Heart left ventricle (tissue), 16 donors: ENCODE measurements around the gene MYO15A. TPM values are rescaled to one million over a fixed set of nuclear protein-coding genes. Genes with fewer than 3 reads are reported as not detected.

Experiments
- ATAC-seq, 4 donors: fragments of 200-7000 bp; cut with Tn5 transposase; one replicate each; pipeline ENCODE4 v1.9.1; 2020 to 2022; ENCODE audit warnings: moderate library complexity in 4 of 4, mild to moderate bottlenecking in 3 of 4, moderate number of reproducible peaks in 1 of 4
- DNase-seq, 5 donors: peaks; one replicate each; pipeline ENCODE4 v3.0.0-alpha.2; 2020
- H3K27ac ChIP-seq, 12 donors: fragments of 200-600 bp; sonication (generic) in 4 of 12; one replicate each; pipeline versions ENCODE4 v1.5.0 to v1.8.0; 2016 to 2022; ENCODE audit warnings: mild to moderate bottlenecking in 2 of 12
- H3K27me3 ChIP-seq, 9 donors: fragments of 200-600 bp; sonication (generic) in 2 of 9; one replicate each; pipeline versions ENCODE4 v1.5.1 to v1.8.0; 2016 to 2022; ENCODE audit warnings: mild to moderate bottlenecking in 3 of 9
- H3K36me3 ChIP-seq, 9 donors: fragments of 200-600 bp; sonication (generic) in 2 of 9; one replicate each; pipeline versions ENCODE4 v1.5.0 to v1.8.0; 2018 to 2022; ENCODE audit warnings: mild to moderate bottlenecking in 2 of 9
- H3K4me1 ChIP-seq, 12 donors: fragments of 200-600 bp; sonication (generic) in 4 of 12; one replicate each; pipeline versions ENCODE4 v1.5.0 to v1.8.0; 2016 to 2022; ENCODE audit warnings: mild to moderate bottlenecking in 3 of 12
- H3K4me3 ChIP-seq, 12 donors: fragments of 200-600 bp; sonication (generic) in 4 of 12; one replicate each; pipeline versions ENCODE4 v1.5.0 to v1.8.0; 2017 to 2022; ENCODE audit warnings: mild to moderate bottlenecking in 9 of 12, moderate library complexity in 4 of 12
- H3K9me3 ChIP-seq, 12 donors: fragments of 200-600 bp; sonication (generic) in 4 of 12; one replicate each; pipeline versions ENCODE4 v1.5.0 to v1.8.0; 2016 to 2022; ENCODE audit warnings: mild to moderate bottlenecking in 1 of 12
- CTCF ChIP-seq, 12 donors: fragments of 200-600 bp; sonication (generic) in 4 of 12; IDR thresholded peaks; one replicate each; pipeline versions ENCODE4 v1.5.0 to v1.8.0; 2018 to 2022; ENCODE audit warnings: antibody characterized with exemption in 12 of 12, mild to moderate bottlenecking in 5 of 12
- POLR2A ChIP-seq, 2 donors: fragments of 450-650 bp; IDR thresholded peaks; one replicate each; pipeline ENCODE4 v1.6.1; 2017; ENCODE audit warnings: antibody characterized with exemption in 2 of 2, mild to moderate bottlenecking in 2 of 2, moderate library complexity in 2 of 2
- WGBS, 4 donors: extraction: QIAGEN DNeasy Blood & Tissue Kit in 2 of 4; methylation state at CpG; one replicate each; pipeline versions ENCODE4 v1.1.5 to v1.1.7; 2013 to 2018; 5-methylcytosine and 5-hydroxymethylcytosine counted together
- intact Hi-C, 10 donors: fragments of 100-400 bp; cut with DNase I; formaldehyde crosslinking; loops; one replicate each; pipeline versions ENCODE4 v1.11.1 to v1.14.2; 2022
- polyA plus RNA-seq, 2 donors: library from polyadenylated mRNA; stranded (reverse); fragments of 200-250 nt; gene quantifications; one replicate each; pipeline ENCODE4 v1.2.3, GENCODE V29; 2013
- total RNA-seq, 9 donors: library from RNA; depleted of rRNA in 2 of 9; stranded (reverse); fragments of >200 nt in 2 of 9; fragmentation: NEBNext Ultra II Directional in 3 of 9; extraction: Animal tissue kit (Norgen Biotek cat#: 25700) in 3 of 9; gene quantifications; one replicate each; pipeline versions ENCODE4 v1.1.0 to v1.2.4, GENCODE V29; 2016 to 2023
- donor health status: ischemic (EF 13 %, LVEDD 7.1; RV severe dilation, severe dysfunction).
- donor health status: healthy with polysubstance abuse.
- donor health status: DM: no; HTN: yes; CAD: no.
- donor health status: DM: no; HTN: no; CAD: no.
- donor health status: ischemic (EF 25% LVEDD 6.9; RV normal size, moderate dysfunction).
- donor health status: ischemic (EF 25% LVEDD 5.7; RV mildly dilated, moderate dysfunction).
- donor health status: healthy.
- donor health status: DM: yes; HTN: yes; CAD: no.
- donor health status: ischemic (EF 35%, LVEDD 5.7; RV mildly dilated, moderate dysfunction).
- donor health status: nonischemic (EF 11% LVEDD 7.7; RV severe dilation, severe dysfunction).
- donor health status: DM: yes; HTN: yes; CAD: no.
- donor health status: PGD.
- donor health status: ischemic (EF 29% LVEDD 5.4; RV normal size, mild dysfunction).
- donor health status: nonischemic (EF 23%, LVEDD 6.1; RV moderate dilation, normal function).

MYO15A gene
- total and polyA plus RNA-seq, 11 donors, result 0.12 to 0.53 (median 0.35) TPM; not detected in 2

GRCh38 chr17:18191967-18192366, 83.4 kb downstream of the MYO15A start:
- no peak for TF ChIP-seq POLR2A (IDR thresholded peaks at IDR 0.05)
- peak in 7 of 12 donors; percentile 4 to 32 (median 24) for TF ChIP-seq CTCF (IDR thresholded peaks at IDR 0.05)
- Histone ChIP-seq H3K4me1 (peaks cover 16 to 95% (median 70%) of the 10 kb centered on the region in 12 donors), H3K4me3 (no peak overlapping the region), H3K36me3 (peaks cover 0 to 68% (median 43%) of the 10 kb centered on the region in 9 donors), H3K9me3 (no peaks in the 10 kb centered on the region), H3K27ac (peak overlapping the region in 8 of 12 donors; percentile 2 to 75 (median 44)), H3K27me3 (no peaks in the 10 kb centered on the region)
- intact Hi-C loops, result loop anchor here in 3 of 10 donors (5.0 to 10.0 kb wide), 2 partner anchors 47 to 50 kb away; no protein-coding TSS in a partner anchor
- DNase-seq, result no peak
- 59 to 80% (median 69%) methylated on average over 2 of the region's 2 CpGs for whole genome bisulfite sequencing, 4 donors
- peak in 3 of 4 donors; percentile 8 to 23 (median 14) for ATAC-seq

- peaks cover 0 to 73% (median 61%) of the 10 kb centered on the region in 9 donors for H3K36me3 ChIP-seq
- H3K27ac ChIP-seq, result no peak overlapping the region
These were observed 85.8 kb downstream of the MYO15A start for GRCh38 chr17:18194394-18194793.

DNA sequence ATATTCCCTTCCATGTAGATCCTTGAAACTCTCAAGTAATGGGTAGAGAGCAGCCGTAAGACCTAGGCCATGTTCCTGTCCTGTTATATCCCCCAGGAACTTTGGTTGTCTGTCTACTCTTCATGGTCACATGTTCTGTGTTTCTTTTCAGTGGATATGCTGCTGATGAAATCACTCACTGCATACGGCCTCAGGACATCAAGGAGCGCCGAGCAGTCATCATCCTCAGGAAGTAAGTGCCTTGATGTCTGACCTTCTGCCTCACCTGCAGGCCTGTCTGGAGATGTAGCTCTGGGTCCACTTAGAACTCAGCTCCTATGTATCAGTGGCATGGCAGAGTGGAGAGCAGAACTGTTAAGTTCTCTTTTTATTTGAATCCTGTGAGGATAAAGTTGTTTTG, 86.2 kb downstream of the MYO15A start:
- Histone ChIP-seq H3K27me3 (no peaks in the 10 kb centered on the region), H3K9me3 (no peaks in the 10 kb centered on the region), H3K4me1 (peaks cover 22 to 92% (median 66%) of the 10 kb centered on the region in 12 donors), H3K4me3 (no peak overlapping the region), H3K27ac (no peak overlapping the region), H3K36me3 (peaks cover 0 to 73% (median 61%) of the 10 kb centered on the region in 9 donors)
- TF ChIP-seq POLR2A (IDR thresholded peaks at IDR 0.05) (no peak), CTCF (IDR thresholded peaks at IDR 0.05) (no peak)
- WGBS, 4 donors, result 54 to 67% (median 61%) methylated on average over 4 of the region's 4 CpGs
- no peak for DNase-seq
- intact Hi-C loops, result loop anchor here in 3 of 10 donors (5.0 to 10.0 kb wide), 2 partner anchors 50 to 53 kb away; no protein-coding TSS in a partner anchor
- ATAC-seq, result no peak

More at GRCh38 chr17:18194394-18194793, 85.8 kb downstream of the MYO15A start:
- ATAC-seq, result peak in 2 of 4 donors; percentile 18 to 44
- H3K4me1 ChIP-seq, result peaks cover 22 to 92% (median 70%) of the 10 kb centered on the region in 12 donors
- DNase-seq, result no peak
- intact Hi-C loops, result loop anchor here in 3 of 10 donors (5.0 to 10.0 kb wide), 2 partner anchors 50 to 52 kb away; no protein-coding TSS in a partner anchor
- no peak overlapping the region for H3K4me3 ChIP-seq
- no peak for TF ChIP-seq POLR2A (IDR thresholded peaks at IDR 0.05)
- no peak for TF ChIP-seq CTCF (IDR thresholded peaks at IDR 0.05)
- no peaks in the 10 kb centered on the region for H3K27me3 ChIP-seq
- 87 to 97% (median 94%) methylated on average over 4 of the region's 4 CpGs for WGBS, 4 donors
- no peaks in the 10 kb centered on the region for H3K9me3 ChIP-seq

DNA sequence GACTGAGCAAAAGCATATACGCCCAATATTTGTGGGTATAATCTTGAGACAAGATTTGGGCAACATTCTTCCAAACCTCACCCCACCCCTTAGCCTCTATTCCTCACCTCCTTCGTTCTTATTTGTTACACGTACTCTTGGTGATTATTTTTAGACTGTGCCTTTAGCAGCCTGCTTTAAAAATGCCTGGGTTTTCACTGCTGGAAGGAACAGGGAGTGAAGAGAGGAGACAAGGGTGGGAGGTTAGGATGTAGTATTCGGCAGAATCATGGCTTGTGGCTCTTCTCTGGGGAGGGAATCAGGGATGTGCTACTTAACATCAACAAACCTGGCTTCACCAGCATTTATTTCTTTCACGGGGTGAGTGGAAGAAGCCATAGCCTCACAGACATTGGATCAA, 86.7 kb downstream of the MYO15A start:
- Histone ChIP-seq H3K4me1 (peaks cover 20 to 92% (median 64%) of the 10 kb centered on the region in 12 donors), H3K4me3 (no peak overlapping the region), H3K9me3 (no peaks in the 10 kb centered on the region), H3K27me3 (no peaks in the 10 kb centered on the region), H3K27ac (no peak overlapping the region), H3K36me3 (peaks cover 0 to 72% (median 63%) of the 10 kb centered on the region in 9 donors)
- DNase-seq (no peak), ATAC-seq (no peak)
- intact Hi-C loops, result loop anchor here in 2 of 10 donors (10.0 kb wide), 1 partner anchor 50 kb away; no protein-coding TSS in a partner anchor
- TF ChIP-seq CTCF (IDR thresholded peaks at IDR 0.05) (no peak), POLR2A (IDR thresholded peaks at IDR 0.05) (no peak)
- 57 to 65% (median 63%) methylated on average over 5 of the region's 5 CpGs for WGBS, 4 donors
